ENCODE data around the gene PCYT1A.

PCYT1A gene

GRCh38 chr3:196284396-196284795, 3.1 kb downstream of the PCYT1A start:
- DNase-seq (ENCODE audit: low read depth) = no peak
- no peak overlapping the region for H3K4me3 ChIP-seq (ENCODE audit: low read depth, low read length)
- no peak for TF ChIP-seq CTCF (IDR thresholded peaks at IDR 0.05; ENCODE audit: control insufficient read depth, extremely low read depth, insufficient read depth)

- no peak overlapping the region for H3K4me3 ChIP-seq (ENCODE audit: low read depth, low read length)
- TF ChIP-seq CTCF (IDR thresholded peaks at IDR 0.05; ENCODE audit: control insufficient read depth, extremely low read depth, insufficient read depth) = no peak
- no peak for DNase-seq (ENCODE audit: low read depth)
Measured at GRCh38 chr3:196281962-196282361, 5.6 kb downstream of the PCYT1A start.

GRCh38 chr3:196280689-196281440, 6.7 kb downstream of the PCYT1A start:
- no peak for DNase-seq (ENCODE audit: low read depth)

GRCh38 chr3:196275126-196275525, 12.4 kb downstream of the PCYT1A start:
- H3K4me3 ChIP-seq (ENCODE audit: low read depth, low read length) = no peak overlapping the region
- TF ChIP-seq CTCF (IDR thresholded peaks at IDR 0.05; ENCODE audit: control insufficient read depth, extremely low read depth, insufficient read depth) = no peak
- DNase-seq (ENCODE audit: low read depth) = no peak

More at GRCh38 chr3:196280689-196281440, 6.7 kb downstream of the PCYT1A start:
- no peak for TF ChIP-seq CTCF (IDR thresholded peaks at IDR 0.05; ENCODE audit: control insufficient read depth, extremely low read depth, insufficient read depth)
- no peak overlapping the region for H3K4me3 ChIP-seq (ENCODE audit: low read depth, low read length)

- no peak for DNase-seq (ENCODE audit: low read depth)
- no peak for TF ChIP-seq CTCF (IDR thresholded peaks at IDR 0.05; ENCODE audit: control insufficient read depth, extremely low read depth, insufficient read depth)
- no peak overlapping the region for H3K4me3 ChIP-seq (ENCODE audit: low read depth, low read length)
Measured at GRCh38 chr3:196274585-196274984, 12.9 kb downstream of the PCYT1A start.

- H3K4me3 ChIP-seq (ENCODE audit: low read depth, low read length) = no peak overlapping the region
- no peak for DNase-seq (ENCODE audit: low read depth)
- no peak for TF ChIP-seq CTCF (IDR thresholded peaks at IDR 0.05; ENCODE audit: control insufficient read depth, extremely low read depth, insufficient read depth)
Measured at GRCh38 chr3:196273655-196274054, 13.9 kb downstream of the PCYT1A start.

GRCh38 chr3:196272826-196273225, 14.7 kb downstream of the PCYT1A start:
- no peak overlapping the region for H3K4me3 ChIP-seq (ENCODE audit: low read depth, low read length)
- TF ChIP-seq CTCF (IDR thresholded peaks at IDR 0.05; ENCODE audit: control insufficient read depth, extremely low read depth, insufficient read depth) = no peak
- DNase-seq (ENCODE audit: low read depth) = no peak
